Breast epithelium (tissue), 4 donors: ENCODE results near the gene OTUD5. TPM values are rescaled to one million over a fixed set of nuclear protein-coding genes. Genes with fewer than 3 reads are reported as not detected.
"Not testable (repeated sequence)": the region's sequence is repeated elsewhere in the genome, so short reads cannot be mapped to it uniquely, and the experiment has no call there.

ENCODE experiments used
- DNase-seq, 2 donors: peaks; one replicate each; pipeline ENCODE4 v3.0.0-alpha.2; 2019; ENCODE audit warnings: low spot score in 2 of 2
- H3K27ac ChIP-seq, 2 donors: fragments of 200-600 bp; sonication (generic) in 1 of 2; one replicate each; pipeline ENCODE4 v1.5.1; 2016 to 2019; ENCODE audit warnings: mild to moderate bottlenecking in 1 of 2
- H3K27me3 ChIP-seq, 2 donors: fragments of 200-600 bp; sonication (generic) in 1 of 2; one replicate each; pipeline versions ENCODE4 v1.5.1 to v1.6.0; 2017 to 2019; ENCODE audit warnings: control low read depth in 1 of 2, mild to moderate bottlenecking in 1 of 2
- H3K36me3 ChIP-seq: fragments of 200-600 bp; one replicate; pipeline ENCODE4 v1.5.1; 2019
- H3K4me1 ChIP-seq, 2 donors: fragments of 200-600 bp; sonication (generic); one replicate each; pipeline ENCODE4 v1.5.1; 2016 to 2019; ENCODE audit warnings: control low read depth in 1 of 2
- H3K4me3 ChIP-seq, 3 donors: fragments of 200-600 bp; sonication (generic); 1 replicate in 2 of 3; 2 replicates in 1 of 3; pipeline ENCODE4 v1.5.1; 2016 to 2019; ENCODE audit warnings: mild to moderate bottlenecking in 3 of 3, moderate library complexity in 2 of 3
- H3K9me3 ChIP-seq, 2 donors: fragments of 200-600 bp; sonication (generic) in 1 of 2; one replicate each; pipeline ENCODE4 v1.5.1; 2016 to 2019; ENCODE audit warnings: control low read depth in 1 of 2
- POLR2A ChIP-seq: fragments of 450-650 bp; IDR thresholded peaks from one replicate; pipeline ENCODE4 v1.6.1; 2016; ENCODE audit warnings: antibody characterized with exemption, mild to moderate bottlenecking, moderate library complexity
- POLR2AphosphoS5 ChIP-seq, 3 donors: sonication (generic); formaldehyde crosslinking; IDR thresholded peaks; one replicate each; pipeline ENCODE4 v1.6.1; 2017; ENCODE audit warnings: antibody characterized with exemption in 3 of 3
- intact Hi-C: fragments of 100-400 bp; cut with DNase I; formaldehyde crosslinking; loops from one replicate; pipeline ENCODE4 v1.15.1; 2023; ENCODE audit warnings: low total_unique reads
- total RNA-seq, 3 donors: library from RNA; depleted of rRNA; stranded (reverse); fragments of >200 nt; gene quantifications; one replicate each; pipeline ENCODE4 v1.1.0, GENCODE V29; 2016
- TF ChIP-seq, protein P1 (sequence below), 3 donors: fragments of 450-650 bp; IDR thresholded peaks; one replicate each; pipeline ENCODE4 v1.5.1; 2016 to 2017; ENCODE audit warnings: antibody characterized with exemption in 3 of 3, mild to moderate bottlenecking in 3 of 3, moderate library complexity in 3 of 3

OTUD5 gene
- total RNA-seq, 3 donors from 2014 or later = 35.8 to 37.9 (median 36.1) TPM

DNA sequence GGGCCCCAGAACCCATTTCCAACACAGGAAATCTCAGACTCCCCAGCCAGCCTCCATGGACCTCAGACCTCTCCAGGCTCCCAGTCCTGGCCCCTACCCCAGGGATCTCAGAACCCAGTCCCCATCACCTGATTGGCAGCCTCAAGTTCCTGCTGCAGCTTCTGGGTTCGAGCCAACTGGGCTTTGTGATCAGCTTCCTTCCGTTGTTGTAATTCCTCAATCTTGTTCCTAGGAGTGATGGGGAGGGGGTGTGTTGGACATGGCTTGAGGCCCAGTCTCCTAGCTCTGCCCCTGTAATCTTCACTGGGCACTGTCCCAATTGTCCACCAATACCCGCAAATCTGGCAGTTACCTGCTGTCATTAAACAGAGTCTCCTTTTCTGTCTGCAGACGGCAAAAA lies 32.1 kb upstream of the OTUD5 start:
- intact Hi-C loops = no loop called here
- Histone ChIP-seq H3K36me3 (no peaks in the 10 kb centered on the region), H3K4me3 (no peak overlapping the region), H3K27ac (no peak overlapping the region), H3K27me3 (peaks cover 0 to 22% of the 10 kb centered on the region in 2 donors), H3K4me1 (no peaks in the 10 kb centered on the region), H3K9me3 (no peaks in the 10 kb centered on the region)
- TF ChIP-seq POLR2AphosphoS5 (IDR thresholded peaks at IDR 0.05) = no peak
- TF ChIP-seq POLR2A = no peak
- TF ChIP-seq, protein P1, sequence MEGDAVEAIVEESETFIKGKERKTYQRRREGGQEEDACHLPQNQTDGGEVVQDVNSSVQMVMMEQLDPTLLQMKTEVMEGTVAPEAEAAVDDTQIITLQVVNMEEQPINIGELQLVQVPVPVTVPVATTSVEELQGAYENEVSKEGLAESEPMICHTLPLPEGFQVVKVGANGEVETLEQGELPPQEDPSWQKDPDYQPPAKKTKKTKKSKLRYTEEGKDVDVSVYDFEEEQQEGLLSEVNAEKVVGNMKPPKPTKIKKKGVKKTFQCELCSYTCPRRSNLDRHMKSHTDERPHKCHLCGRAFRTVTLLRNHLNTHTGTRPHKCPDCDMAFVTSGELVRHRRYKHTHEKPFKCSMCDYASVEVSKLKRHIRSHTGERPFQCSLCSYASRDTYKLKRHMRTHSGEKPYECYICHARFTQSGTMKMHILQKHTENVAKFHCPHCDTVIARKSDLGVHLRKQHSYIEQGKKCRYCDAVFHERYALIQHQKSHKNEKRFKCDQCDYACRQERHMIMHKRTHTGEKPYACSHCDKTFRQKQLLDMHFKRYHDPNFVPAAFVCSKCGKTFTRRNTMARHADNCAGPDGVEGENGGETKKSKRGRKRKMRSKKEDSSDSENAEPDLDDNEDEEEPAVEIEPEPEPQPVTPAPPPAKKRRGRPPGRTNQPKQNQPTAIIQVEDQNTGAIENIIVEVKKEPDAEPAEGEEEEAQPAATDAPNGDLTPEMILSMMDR (IDR thresholded peaks at IDR 0.05) = no peak
- no peak for DNase-seq

DNA sequence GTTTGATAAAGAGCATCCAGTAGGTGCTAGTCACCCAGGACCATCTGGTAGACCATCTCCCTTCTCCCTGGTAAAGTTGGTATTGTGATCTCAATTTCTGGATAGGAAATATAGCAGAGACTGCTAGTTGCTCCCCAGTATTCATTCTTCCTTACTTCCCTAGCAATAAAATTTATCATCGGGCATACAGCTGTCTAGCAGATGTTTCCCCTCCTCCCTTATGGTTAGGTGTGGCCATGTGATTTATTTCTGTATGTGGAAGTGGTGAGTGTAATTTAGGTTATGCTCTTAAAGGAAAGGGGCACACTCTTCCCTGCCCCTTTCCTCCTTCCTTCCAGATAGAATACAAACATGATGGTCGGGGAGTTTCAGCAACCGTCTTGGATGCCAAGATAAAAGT lies 26.5 kb upstream of the OTUD5 start:
- no peak for DNase-seq
- no peaks in the 10 kb centered on the region for H3K36me3 ChIP-seq
- intact Hi-C loops = no loop called here

DNA sequence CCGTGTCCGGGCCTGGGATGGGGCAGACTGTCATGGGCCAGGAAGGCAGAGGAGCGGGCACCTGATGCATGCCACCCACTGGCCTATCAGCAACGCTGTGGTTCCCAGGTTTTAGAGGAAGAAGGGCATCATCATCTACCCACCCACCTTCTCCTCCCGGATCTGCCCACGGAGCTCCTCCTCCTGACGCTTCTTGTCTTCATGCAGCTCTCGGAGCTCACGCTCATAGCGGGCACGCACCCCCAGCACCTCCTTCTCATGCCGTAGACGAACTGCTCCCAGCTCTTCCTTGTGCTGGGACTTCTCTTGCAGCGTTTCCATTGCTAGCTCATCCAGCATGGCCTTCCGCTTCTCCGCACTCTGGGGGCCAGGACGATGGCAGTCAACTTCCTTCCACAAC lies 25.7 kb upstream of the OTUD5 start:
- DNase-seq = no peak
- TF ChIP-seq POLR2A (no peak), POLR2AphosphoS5 (IDR thresholded peaks at IDR 0.05) (no peak)
- TF ChIP-seq, protein P1 (IDR thresholded peaks at IDR 0.05) = no peak
- intact Hi-C loops = no loop called here
- Histone ChIP-seq H3K36me3 (no peaks in the 10 kb centered on the region), H3K27me3 (peaks cover 0 to 10% of the 10 kb centered on the region in 2 donors), H3K4me1 (no peaks in the 10 kb centered on the region), H3K4me3 (no peak overlapping the region), H3K9me3 (no peaks in the 10 kb centered on the region), H3K27ac (no peak overlapping the region)

More for the DNA sequence above, 26.5 kb upstream of the OTUD5 start:
- H3K4me1 ChIP-seq = no peaks in the 10 kb centered on the region
- no peak overlapping the region for H3K27ac ChIP-seq
- H3K4me3 ChIP-seq = no peak overlapping the region
- no peaks in the 10 kb centered on the region for H3K9me3 ChIP-seq
- TF ChIP-seq POLR2AphosphoS5 (IDR thresholded peaks at IDR 0.05) = no peak
- TF ChIP-seq POLR2A = no peak
- TF ChIP-seq, protein P1 (IDR thresholded peaks at IDR 0.05) = no peak
- H3K27me3 ChIP-seq = peaks cover 0 to 10% of the 10 kb centered on the region in 2 donors

DNA sequence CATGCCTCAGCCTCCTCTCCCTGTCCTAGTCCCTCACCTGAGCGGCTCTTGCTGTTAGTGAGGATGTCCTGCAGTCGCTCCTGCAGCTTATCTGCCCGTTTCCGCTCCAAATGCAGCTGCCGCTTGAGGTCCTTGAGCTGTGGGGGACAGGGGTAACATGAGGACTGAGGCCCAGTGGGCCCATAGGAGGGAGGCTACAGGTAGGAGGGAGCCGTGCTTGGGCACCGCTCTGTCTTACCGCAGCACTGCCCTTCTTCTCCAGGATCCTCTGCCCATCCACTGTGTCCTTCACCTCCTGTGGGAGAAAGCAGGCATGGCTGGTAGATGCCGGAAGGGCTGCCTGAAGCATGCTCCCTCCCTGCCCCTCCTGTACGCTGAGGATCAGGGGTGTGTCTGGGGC lies 23.8 kb upstream of the OTUD5 start:
- Histone ChIP-seq H3K4me1 (no peaks in the 10 kb centered on the region), H3K27ac (no peak overlapping the region), H3K27me3 (peaks cover 0 to 10% of the 10 kb centered on the region in 2 donors), H3K36me3 (no peaks in the 10 kb centered on the region), H3K4me3 (no peak overlapping the region), H3K9me3 (no peaks in the 10 kb centered on the region)
- TF ChIP-seq, protein P1 (IDR thresholded peaks at IDR 0.05) = no peak
- TF ChIP-seq POLR2A (no peak), POLR2AphosphoS5 (IDR thresholded peaks at IDR 0.05) (no peak)
- no peak for DNase-seq
- intact Hi-C loops = no loop called here

DNA sequence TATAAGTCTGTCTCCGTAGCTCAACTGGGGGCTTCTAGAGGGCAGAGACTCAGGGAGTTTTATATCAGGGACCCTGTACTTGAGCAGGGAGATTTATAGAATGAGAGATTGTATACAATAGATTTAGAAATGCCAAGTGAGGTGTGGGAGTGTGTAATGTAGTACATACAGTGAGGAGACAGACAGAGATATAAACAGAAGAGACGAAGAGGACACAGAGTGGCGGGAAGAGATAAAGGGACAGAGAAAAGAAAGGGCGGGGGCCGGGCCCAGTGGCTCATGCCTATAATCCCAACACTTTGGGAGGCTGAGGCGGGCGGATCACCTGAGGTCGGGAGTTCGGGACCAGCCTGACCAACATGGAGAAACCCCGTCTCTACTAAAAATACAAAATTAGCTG lies 22.9 kb upstream of the OTUD5 start:
- H3K4me1 ChIP-seq, H3K9me3 ChIP-seq, H3K36me3 ChIP-seq, intact Hi-C loops, H3K27me3 ChIP-seq, DNase-seq, H3K27ac ChIP-seq, H3K4me3 ChIP-seq: not testable (repeated sequence)

DNA sequence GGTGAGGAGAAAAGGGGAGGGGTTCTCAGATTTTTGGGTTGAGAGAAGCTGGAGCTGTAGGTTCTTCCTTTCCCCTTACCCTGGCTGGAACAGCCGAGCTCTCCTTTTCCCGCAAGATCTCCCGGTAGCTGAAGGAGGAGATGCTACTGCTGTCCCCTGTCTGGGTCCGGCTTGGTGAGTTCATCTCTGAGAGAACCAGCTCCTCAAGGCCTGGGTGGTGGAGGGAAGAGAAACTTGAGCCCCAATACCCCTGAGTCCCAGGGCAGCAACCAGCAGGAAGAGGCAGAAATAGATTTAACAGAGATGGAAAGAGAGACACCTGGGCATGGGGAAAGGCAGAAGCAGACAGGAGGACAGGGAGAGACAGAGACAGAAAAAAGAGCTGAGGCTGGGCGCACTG lies 20.8 kb upstream of the OTUD5 start:
- intact Hi-C loops = no loop called here
- Histone ChIP-seq H3K4me3 (no peak overlapping the region), H3K27ac (no peak overlapping the region), H3K4me1 (no peaks in the 10 kb centered on the region), H3K36me3 (no peaks in the 10 kb centered on the region), H3K27me3 (peaks cover 0 to 28% of the 10 kb centered on the region in 2 donors), H3K9me3 (no peaks in the 10 kb centered on the region)
- no peak for DNase-seq
- TF ChIP-seq POLR2A (no peak), POLR2AphosphoS5 (IDR thresholded peaks at IDR 0.05) (no peak)
- TF ChIP-seq, protein P1 (IDR thresholded peaks at IDR 0.05) = no peak
